Astrocyte (in vitro differentiated cells and primary cell): ENCODE results near the gene IFRD2. TPM values are rescaled to one million over a fixed set of nuclear protein-coding genes. Genes with fewer than 3 reads are reported as not detected.
A peak's percentile ranks its signal among the peaks of the same experiment; 100 is the strongest.

ENCODE experiments used
- DNase-seq: peaks from one replicate; pipeline ENCODE4 v3.0.0-alpha.2; 2010; ENCODE audit warnings: low read depth
- FAIRE-seq: peaks from 2 replicates; lab custom pipeline; 2011; peaks lifted over from hg19 to GRCh38; lab: Jason Lieb, UNC
- H2AFZ ChIP-seq: 2 replicates; pipeline ENCODE4 v1.6.0; 2012; ENCODE audit warnings: low read depth, low read length, inconsistent platforms
- H3K27ac ChIP-seq: 2 replicates; pipeline ENCODE4 v1.5.1; 2011; ENCODE audit warnings: low read depth, low read length, inconsistent platforms
- H3K27me3 ChIP-seq: 2 replicates; pipeline ENCODE4 v1.6.0; 2011; ENCODE audit warnings: low read length, inconsistent platforms; ENCODE audit not compliant: insufficient read depth
- H3K36me3 ChIP-seq: 2 replicates; pipeline ENCODE4 v1.5.1; 2011; ENCODE audit warnings: low read length, inconsistent platforms; ENCODE audit not compliant: insufficient read depth
- H3K4me1 ChIP-seq: 2 replicates; pipeline ENCODE4 v1.5.1; 2011; ENCODE audit warnings: low read length, inconsistent platforms; ENCODE audit not compliant: insufficient read depth
- H3K4me2 ChIP-seq: 2 replicates; pipeline ENCODE4 v1.6.0; 2012; ENCODE audit warnings: low read length, inconsistent platforms
- H3K4me3 ChIP-seq: 2 replicates; pipeline ENCODE4 v1.5.1; 2011; ENCODE audit warnings: low read depth, mild to moderate bottlenecking, low read length, inconsistent platforms; ENCODE audit not compliant: insufficient read depth
- H3K79me2 ChIP-seq: 2 replicates; pipeline ENCODE4 v1.6.0; 2012; ENCODE audit warnings: mild to moderate bottlenecking, low read length, inconsistent platforms; ENCODE audit not compliant: insufficient read depth
- H3K9ac ChIP-seq: 2 replicates; pipeline ENCODE4 v1.6.0; 2012; ENCODE audit warnings: mild to moderate bottlenecking, low read length, inconsistent platforms
- H3K9me3 ChIP-seq: 2 replicates; pipeline ENCODE4 v1.5.1; 2012; ENCODE audit warnings: low read depth, mild to moderate bottlenecking, low read length, inconsistent platforms; ENCODE audit not compliant: insufficient read depth
- H4K20me1 ChIP-seq: 2 replicates; pipeline ENCODE4 v1.6.0; 2012; ENCODE audit warnings: low read length, inconsistent platforms; ENCODE audit not compliant: insufficient read depth
- H3K27ac Mint-ChIP-seq: one replicate; pipeline ENCODE4 v1.8.0; 2021; ENCODE audit warnings: mild to moderate bottlenecking, mixed read lengths; ENCODE audit not compliant: unreplicated experiment
- H3K27me3 Mint-ChIP-seq: one replicate; pipeline ENCODE4 v1.8.0; 2021; ENCODE audit warnings: low read depth, mixed read lengths; ENCODE audit not compliant: unreplicated experiment
- H3K36me3 Mint-ChIP-seq: one replicate; pipeline ENCODE4 v1.8.0; 2021; ENCODE audit warnings: low read depth, mixed read lengths; ENCODE audit not compliant: unreplicated experiment
- H3K4me1 Mint-ChIP-seq: one replicate; pipeline ENCODE4 v1.8.0; 2021; ENCODE audit warnings: low read depth, mixed read lengths; ENCODE audit not compliant: unreplicated experiment
- H3K4me3 Mint-ChIP-seq: one replicate; pipeline ENCODE4 v1.8.0; 2021; ENCODE audit warnings: mild to moderate bottlenecking, moderate library complexity, mixed read lengths; ENCODE audit not compliant: unreplicated experiment
- H3K9me3 Mint-ChIP-seq: one replicate; pipeline ENCODE4 v1.8.0; 2021; ENCODE audit warnings: mild to moderate bottlenecking, mixed read lengths; ENCODE audit not compliant: unreplicated experiment
- CTCF ChIP-seq: IDR thresholded peaks from 2 replicates; pipeline ENCODE4 v1.5.1; 2011; ENCODE audit warnings: low read depth, mild to moderate bottlenecking, inconsistent platforms, low read length, moderate library complexity; ENCODE audit not compliant: insufficient read depth
- EZH2 ChIP-seq: IDR thresholded peaks from 2 replicates; pipeline ENCODE4 v1.6.1; 2012; ENCODE audit warnings: mild to moderate bottlenecking, low read length, inconsistent platforms; ENCODE audit not compliant: insufficient read depth
- total RNA-seq: library from RNA; stranded (reverse); gene quantifications from 2 replicates; pipeline ENCODE4 v1.2.1, GENCODE V29; 2021

IFRD2 gene
- total RNA-seq, 1 donor from 2014 or later = 66.8 TPM

- Mint-ChIP-seq H3K36me3 (no peaks in the 10 kb centered on the region), H3K27ac (peak within 1 kb of the TSS; percentile 89), H3K9me3 (no peaks in the 10 kb centered on the region), H3K4me3 (peak within 1 kb of the TSS; percentile 96), H3K4me1 (peaks cover 6% of the 10 kb centered on the region), H3K27me3 (no peaks in the 10 kb centered on the region)
- Histone ChIP-seq H3K4me2 (peak within 1 kb of the TSS; percentile 92), H3K4me3 (peak within 1 kb of the TSS; percentile 81), H3K27me3 (no peaks in the 10 kb centered on the region), H3K36me3 (no peaks in the 10 kb centered on the region), H3K9ac (peak within 1 kb of the TSS; percentile 85), H2AFZ (peak within 1 kb of the TSS; percentile 95), H3K27ac (peak within 1 kb of the TSS; percentile 79), H3K9me3 (no peaks in the 10 kb centered on the region), H3K79me2 (peaks cover 7% of the 10 kb centered on the region), H3K4me1 (peaks cover 17% of the 10 kb centered on the region), H4K20me1 (no peaks in the 10 kb centered on the region)
- TF ChIP-seq CTCF (no peak), EZH2 (no peak)
- FAIRE-seq (no peak), DNase-seq (peak; percentile 96)
Observed at GRCh38 chr3:50298836-50299637, 6.8 kb upstream of the IFRD2 start, which contains the start of the genes HYAL3 and NAA80. TSS of gene HYAL3 (minus strand) at chr3:50299405. CDS start at chr3:50295602, 3,803 bp downstream. TSS of gene NAA80 (minus strand) at chr3:50299405. CDS start at chr3:50297463, 1,942 bp downstream.

- Histone ChIP-seq H3K79me2 (peaks cover 7% of the 10 kb centered on the region), H3K36me3 (no peaks in the 10 kb centered on the region), H3K4me1 (peaks cover 17% of the 10 kb centered on the region), H3K27ac (no peak overlapping the region), H2AFZ (no peak overlapping the region), H3K9ac (peak overlapping the region; percentile 85), H3K4me3 (peak overlapping the region; percentile 81), H3K4me2 (peak overlapping the region; percentile 92), H3K27me3 (no peaks in the 10 kb centered on the region), H3K9me3 (no peaks in the 10 kb centered on the region), H4K20me1 (no peaks in the 10 kb centered on the region)
- FAIRE-seq (no peak), DNase-seq (no peak)
- Mint-ChIP-seq H3K27ac (no peak overlapping the region), H3K9me3 (no peaks in the 10 kb centered on the region), H3K4me1 (peaks cover 6% of the 10 kb centered on the region), H3K36me3 (no peaks in the 10 kb centered on the region), H3K27me3 (no peaks in the 10 kb centered on the region), H3K4me3 (peak overlapping the region; percentile 96)
- TF ChIP-seq EZH2 (no peak), CTCF (peak; percentile 13)
Observed at GRCh38 chr3:50297896-50298725, 5.9 kb upstream of the IFRD2 start.
